Hepatocyte (in vitro differentiated cells): ENCODE measurements around the gene VPS8. TPM values are rescaled to one million over a fixed set of nuclear protein-coding genes. Genes with fewer than 3 reads are reported as not detected.

ENCODE experiments used
- DNase-seq: peaks from one replicate; pipeline ENCODE4 v3.0.0-alpha.2; 2016; ENCODE audit warnings: low spot score
- H2AFZ ChIP-seq: fragments of 200-600 bp; sonication (generic); 2 replicates; pipeline ENCODE4 v1.6.0; 2016; ENCODE audit warnings: antibody characterized with exemption, mild to moderate bottlenecking
- H3K27ac ChIP-seq: fragments of 200-600 bp; sonication (generic); 2 replicates; pipeline ENCODE4 v1.5.1; 2016; ENCODE audit warnings: mild to moderate bottlenecking
- H3K27me3 ChIP-seq: fragments of 200-600 bp; sonication (generic); 2 replicates; pipeline ENCODE4 v1.6.1; 2016
- H3K36me3 ChIP-seq: fragments of 200-600 bp; sonication (generic); replicated peaks from 2 replicates; pipeline ENCODE4 v1.5.1; 2016; ENCODE audit warnings: low read depth; ENCODE audit not compliant: insufficient read depth
- H3K4me1 ChIP-seq: fragments of 200-600 bp; sonication (generic); 2 replicates; pipeline ENCODE4 v1.5.1; 2016; ENCODE audit warnings: mild to moderate bottlenecking, moderate library complexity; ENCODE audit not compliant: insufficient read depth
- H3K4me2 ChIP-seq: fragments of 200-600 bp; sonication (generic); 2 replicates; pipeline ENCODE4 v1.6.0; 2016
- H3K4me3 ChIP-seq: fragments of 200-600 bp; sonication (generic); 2 replicates; pipeline ENCODE4 v1.5.1; 2016; ENCODE audit warnings: mild to moderate bottlenecking
- H3K79me2 ChIP-seq: fragments of 200-600 bp; sonication (generic); 2 replicates; pipeline ENCODE4 v1.6.0; 2017; ENCODE audit warnings: mild to moderate bottlenecking
- H3K9me2 ChIP-seq: fragments of 200-600 bp; sonication (generic); replicated peaks from 2 replicates; pipeline ENCODE4 v1.6.0; 2017; ENCODE audit warnings: mild to moderate bottlenecking; ENCODE audit not compliant: insufficient read depth
- H3K9me3 ChIP-seq: fragments of 200-600 bp; sonication (generic); 2 replicates; pipeline ENCODE4 v1.5.1; 2016; ENCODE audit warnings: low read depth, mild to moderate bottlenecking
- H4K20me1 ChIP-seq: fragments of 200-600 bp; sonication (generic); 2 replicates; pipeline ENCODE4 v1.6.0; 2016; ENCODE audit warnings: mild to moderate bottlenecking; ENCODE audit not compliant: insufficient read depth, poor library complexity, severe bottlenecking
- CTCF ChIP-seq: fragments of 200-600 bp; sonication (generic); IDR thresholded peaks from 2 replicates; pipeline ENCODE4 v1.5.1; 2016; ENCODE audit warnings: antibody characterized with exemption, mild to moderate bottlenecking; ENCODE audit not compliant: poor library complexity
- EZH2 ChIP-seq: fragments of 200-600 bp; sonication (generic); IDR thresholded peaks from 2 replicates; pipeline ENCODE4 v1.6.1; 2016; ENCODE audit warnings: antibody characterized with exemption, mild to moderate bottlenecking, borderline replicate concordance
- EZH2phosphoT487 ChIP-seq: fragments of 200-600 bp; sonication (generic); IDR thresholded peaks from one replicate; pipeline ENCODE4 v1.6.1; 2018; ENCODE audit warnings: antibody characterized with exemption, mild to moderate bottlenecking, low read depth, moderate library complexity; ENCODE audit not compliant: unreplicated experiment, severe bottlenecking
- WGBS: methylation state at CpG from one replicate; pipeline ENCODE4 v1.1.6; 2016; ENCODE audit warnings: low lambda C conversion rate; ENCODE audit errors: missing lambda C conversion rate; 5-methylcytosine and 5-hydroxymethylcytosine counted together
- polyA plus RNA-seq: library from polyadenylated mRNA; unstranded; fragments of >200 nt; fragmentation: Nextera tagmentation; extraction: Ambion mirVana; gene quantifications from 2 replicates; pipeline ENCODE4 v1.2.1, GENCODE V29; 2016
- total RNA-seq: library from RNA; depleted of rRNA; stranded (reverse); fragments of >200 nt; gene quantifications from 2 replicates; pipeline ENCODE4 v1.2.3, GENCODE V29; 2014

VPS8 gene
- total and polyA plus RNA-seq, 2 experiments from 2014 or later, result 20.5 to 61.9 TPM

GRCh38 chr3:184977796-184978195 lies 165.8 kb downstream of the VPS8 start:
- no peak for DNase-seq
- WGBS, result 69% methylated on average over 1 of the region's 1 CpG
- Histone ChIP-seq H3K4me1 (no peaks in the 10 kb centered on the region), H3K9me2 (no peaks in the 10 kb centered on the region), H3K9me3 (no peaks in the 10 kb centered on the region), H3K4me2 (no peak overlapping the region), H2AFZ (no peak overlapping the region), H4K20me1 (no peaks in the 10 kb centered on the region), H3K36me3 (no peaks in the 10 kb centered on the region), H3K79me2 (no peaks in the 10 kb centered on the region), H3K27me3 (no peaks in the 10 kb centered on the region), H3K27ac (no peak overlapping the region), H3K4me3 (no peak overlapping the region)
- TF ChIP-seq EZH2 (no peak), EZH2phosphoT487 (no peak), CTCF (no peak)

- TF ChIP-seq EZH2phosphoT487, result no peak
- peak; percentile 46 for DNase-seq
- 98% methylated on average over 3 of the region's 3 CpGs for WGBS
Measured at GRCh38 chr3:184981071-184981470, 169.1 kb downstream of the VPS8 start.

GRCh38 chr3:184982076-184982475 lies 170.1 kb downstream of the VPS8 start:
- H2AFZ ChIP-seq, result no peak overlapping the region

More at GRCh38 chr3:184981071-184981470, 169.1 kb downstream of the VPS8 start:
- H3K9me2 ChIP-seq, result no peaks in the 10 kb centered on the region
- no peaks in the 10 kb centered on the region for H3K27me3 ChIP-seq
- no peaks in the 10 kb centered on the region for H4K20me1 ChIP-seq
- no peaks in the 10 kb centered on the region for H3K36me3 ChIP-seq
- no peak overlapping the region for H2AFZ ChIP-seq
- no peak overlapping the region for H3K4me2 ChIP-seq
- H3K4me3 ChIP-seq, result no peak overlapping the region
- H3K27ac ChIP-seq, result peak overlapping the region; percentile 9
- H3K79me2 ChIP-seq, result no peaks in the 10 kb centered on the region
- H3K9me3 ChIP-seq, result no peaks in the 10 kb centered on the region
- H3K4me1 ChIP-seq, result no peaks in the 10 kb centered on the region

GRCh38 chr3:184985586-184985985 lies 173.6 kb downstream of the VPS8 start:
- no peak overlapping the region for H3K4me2 ChIP-seq
- no peaks in the 10 kb centered on the region for H3K4me1 ChIP-seq
- H3K27ac ChIP-seq, result no peak overlapping the region
- H3K27me3 ChIP-seq, result no peaks in the 10 kb centered on the region
- WGBS, result 95% methylated on average over 5 of the region's 5 CpGs
- H3K79me2 ChIP-seq, result no peaks in the 10 kb centered on the region
- TF ChIP-seq CTCF (no peak), EZH2phosphoT487 (no peak), EZH2 (no peak)
- no peaks in the 10 kb centered on the region for H4K20me1 ChIP-seq
- no peaks in the 10 kb centered on the region for H3K36me3 ChIP-seq
- no peak overlapping the region for H2AFZ ChIP-seq
- H3K9me2 ChIP-seq, result no peaks in the 10 kb centered on the region
- DNase-seq, result no peak
- no peak overlapping the region for H3K4me3 ChIP-seq
- no peaks in the 10 kb centered on the region for H3K9me3 ChIP-seq

More at GRCh38 chr3:184982076-184982475, 170.1 kb downstream of the VPS8 start:
- H3K4me2 ChIP-seq, result no peak overlapping the region
- H3K4me3 ChIP-seq, result no peak overlapping the region
- no peaks in the 10 kb centered on the region for H3K36me3 ChIP-seq
- H3K9me3 ChIP-seq, result no peaks in the 10 kb centered on the region
- H3K4me1 ChIP-seq, result no peaks in the 10 kb centered on the region
- H3K79me2 ChIP-seq, result no peaks in the 10 kb centered on the region
- no peaks in the 10 kb centered on the region for H3K9me2 ChIP-seq
- WGBS, result 71% methylated on average over 3 of the region's 3 CpGs
- H3K27ac ChIP-seq, result no peak overlapping the region
- no peaks in the 10 kb centered on the region for H3K27me3 ChIP-seq
- no peak for TF ChIP-seq EZH2phosphoT487
- TF ChIP-seq CTCF, result no peak
- no peak for TF ChIP-seq EZH2
- DNase-seq, result no peak
- H4K20me1 ChIP-seq, result no peaks in the 10 kb centered on the region
